ENCODE results near the gene ZNF423.

The ZNF423 gene

DNA sequence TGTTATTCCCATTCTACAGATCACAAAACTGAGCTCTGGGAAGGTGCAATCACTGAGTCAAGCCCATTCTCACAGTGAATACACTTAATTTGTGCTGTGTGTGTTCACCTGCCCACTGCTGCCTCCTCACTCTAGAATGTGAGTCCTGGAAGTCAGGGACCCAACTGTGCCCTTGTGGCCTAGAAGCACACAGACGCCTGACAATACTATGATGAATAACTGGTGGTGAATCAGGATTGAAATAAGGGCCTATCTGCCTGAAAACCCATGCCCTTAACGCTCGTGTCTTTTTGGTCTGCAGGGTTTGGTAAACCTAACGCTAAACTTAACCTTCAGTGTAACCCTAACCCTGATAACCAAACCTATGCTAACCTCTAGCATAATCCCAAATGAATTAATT is 80.3 kb downstream of the ZNF423 start:
- Histone ChIP-seq H3K27me3 (ENCODE audit: insufficient read depth, low read depth, severe bottlenecking) (no peaks in the 10 kb centered on the region), H3K4me3 (ENCODE audit: low read depth, low read length) (no peak overlapping the region), H3K27ac (no peak overlapping the region), H3K9me3 (ENCODE audit: severe bottlenecking) (no peaks in the 10 kb centered on the region), H3K36me3 (no peaks in the 10 kb centered on the region)
- no peak for DNase-seq
- TF ChIP-seq, protein P1, sequence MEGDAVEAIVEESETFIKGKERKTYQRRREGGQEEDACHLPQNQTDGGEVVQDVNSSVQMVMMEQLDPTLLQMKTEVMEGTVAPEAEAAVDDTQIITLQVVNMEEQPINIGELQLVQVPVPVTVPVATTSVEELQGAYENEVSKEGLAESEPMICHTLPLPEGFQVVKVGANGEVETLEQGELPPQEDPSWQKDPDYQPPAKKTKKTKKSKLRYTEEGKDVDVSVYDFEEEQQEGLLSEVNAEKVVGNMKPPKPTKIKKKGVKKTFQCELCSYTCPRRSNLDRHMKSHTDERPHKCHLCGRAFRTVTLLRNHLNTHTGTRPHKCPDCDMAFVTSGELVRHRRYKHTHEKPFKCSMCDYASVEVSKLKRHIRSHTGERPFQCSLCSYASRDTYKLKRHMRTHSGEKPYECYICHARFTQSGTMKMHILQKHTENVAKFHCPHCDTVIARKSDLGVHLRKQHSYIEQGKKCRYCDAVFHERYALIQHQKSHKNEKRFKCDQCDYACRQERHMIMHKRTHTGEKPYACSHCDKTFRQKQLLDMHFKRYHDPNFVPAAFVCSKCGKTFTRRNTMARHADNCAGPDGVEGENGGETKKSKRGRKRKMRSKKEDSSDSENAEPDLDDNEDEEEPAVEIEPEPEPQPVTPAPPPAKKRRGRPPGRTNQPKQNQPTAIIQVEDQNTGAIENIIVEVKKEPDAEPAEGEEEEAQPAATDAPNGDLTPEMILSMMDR (IDR thresholded peaks at IDR 0.05; ENCODE audit: low read depth, low read length), result no peak

DNA sequence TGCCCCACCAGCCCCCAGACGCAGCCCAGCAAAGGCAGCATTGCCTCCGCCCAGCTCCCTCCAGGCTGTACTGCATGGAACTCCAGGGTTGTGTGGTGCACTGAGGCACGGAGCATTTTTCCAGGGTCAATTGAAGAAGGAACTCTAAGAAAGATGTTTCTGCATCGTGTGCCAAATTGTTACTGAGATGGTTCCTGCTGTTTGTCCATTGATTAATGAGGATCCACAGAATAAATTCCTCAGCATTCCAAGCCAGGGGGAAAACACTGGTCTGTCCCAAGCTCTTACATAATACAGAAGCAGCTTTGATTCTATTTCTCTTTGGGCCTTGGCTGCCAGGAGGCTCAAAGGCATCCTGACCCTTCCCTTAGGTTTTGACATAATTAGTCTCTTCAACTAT is 80.9 kb downstream of the ZNF423 start:
- H3K27me3 ChIP-seq (ENCODE audit: insufficient read depth, low read depth, severe bottlenecking), result no peaks in the 10 kb centered on the region
- TF ChIP-seq, protein P1 (IDR thresholded peaks at IDR 0.05; ENCODE audit: low read depth, low read length), result no peak

GRCh38 chr16:49773534-49774475 is 82.1 kb downstream of the ZNF423 start:
- no peaks in the 10 kb centered on the region for H3K9me3 ChIP-seq (ENCODE audit: severe bottlenecking)
- H3K27ac ChIP-seq, result no peak overlapping the region
- H3K36me3 ChIP-seq, result no peaks in the 10 kb centered on the region
- no peak for DNase-seq
- H3K4me3 ChIP-seq (ENCODE audit: low read depth, low read length), result no peak overlapping the region
- TF ChIP-seq, protein P1 (IDR thresholded peaks at IDR 0.05; ENCODE audit: low read depth, low read length), result no peak
- H3K27me3 ChIP-seq (ENCODE audit: insufficient read depth, low read depth, severe bottlenecking), result no peaks in the 10 kb centered on the region

More for the DNA sequence above, 80.9 kb downstream of the ZNF423 start:
- Histone ChIP-seq H3K4me3 (ENCODE audit: low read depth, low read length) (no peak overlapping the region), H3K9me3 (ENCODE audit: severe bottlenecking) (no peaks in the 10 kb centered on the region), H3K27ac (no peak overlapping the region), H3K36me3 (no peaks in the 10 kb centered on the region)
- DNase-seq, result no peak

GRCh38 chr16:49767998-49768397 is 87.9 kb downstream of the ZNF423 start:
- H3K36me3 ChIP-seq, result no peaks in the 10 kb centered on the region
- TF ChIP-seq, protein P1 (IDR thresholded peaks at IDR 0.05; ENCODE audit: low read depth, low read length), result no peak

GRCh38 chr16:49767414-49767813 is 88.5 kb downstream of the ZNF423 start:
- no peak overlapping the region for H3K4me3 ChIP-seq (ENCODE audit: low read depth, low read length)
- H3K36me3 ChIP-seq, result no peaks in the 10 kb centered on the region
- H3K27me3 ChIP-seq (ENCODE audit: insufficient read depth, low read depth, severe bottlenecking), result no peaks in the 10 kb centered on the region
- TF ChIP-seq, protein P1 (IDR thresholded peaks at IDR 0.05; ENCODE audit: low read depth, low read length), result no peak
- no peak overlapping the region for H3K27ac ChIP-seq
- no peaks in the 10 kb centered on the region for H3K9me3 ChIP-seq (ENCODE audit: severe bottlenecking)
- no peak for DNase-seq

More at GRCh38 chr16:49767998-49768397, 87.9 kb downstream of the ZNF423 start:
- DNase-seq, result peak; percentile 37
- no peak overlapping the region for H3K27ac ChIP-seq
- H3K4me3 ChIP-seq (ENCODE audit: low read depth, low read length), result no peak overlapping the region
- no peaks in the 10 kb centered on the region for H3K27me3 ChIP-seq (ENCODE audit: insufficient read depth, low read depth, severe bottlenecking)
- no peaks in the 10 kb centered on the region for H3K9me3 ChIP-seq (ENCODE audit: severe bottlenecking)
